ENCODE measurements around the gene CXCL14. TPM values are rescaled to one million over a fixed set of nuclear protein-coding genes. Genes with fewer than 3 reads are reported as not detected.

Gene CXCL14
- polyA plus RNA-seq, 1 of the 3 experiments (the other 2 are of a cell fraction), result 0.05 TPM

DNA sequence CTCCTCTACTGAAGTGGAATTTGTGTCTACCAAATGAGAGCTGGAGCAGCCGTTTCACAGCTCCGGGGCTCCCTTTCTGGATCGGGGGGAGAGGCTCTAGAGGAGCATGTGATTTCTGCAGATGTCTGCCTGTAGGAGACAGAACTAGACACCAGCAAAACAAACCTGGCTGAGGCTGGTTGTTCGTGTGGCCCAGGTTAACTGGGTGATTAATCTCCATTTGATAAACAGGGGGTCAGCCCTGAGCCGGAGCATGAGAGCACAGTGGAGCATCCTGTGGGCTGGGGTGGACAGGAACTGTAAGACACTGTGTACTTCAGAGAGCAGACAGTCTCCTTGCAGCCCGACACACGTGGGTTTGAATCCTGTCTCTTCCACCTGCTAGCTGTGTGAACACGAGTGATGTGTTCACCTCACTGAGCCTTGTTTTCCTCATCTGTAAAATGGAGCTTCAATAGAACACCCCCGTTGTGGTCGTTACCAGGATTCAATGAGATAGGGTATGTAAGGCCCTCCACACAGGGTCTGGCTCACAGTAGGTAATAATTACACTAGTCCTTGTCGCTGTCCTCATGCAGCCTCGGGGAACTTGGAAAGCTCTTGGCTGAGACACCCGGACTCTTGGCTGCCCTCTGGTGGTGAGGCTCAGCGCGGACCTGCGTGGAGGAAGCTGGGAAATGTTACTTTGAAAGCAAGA, 12.9 kb downstream of the CXCL14 start (continued):
- TF ChIP-seq, protein P1, sequence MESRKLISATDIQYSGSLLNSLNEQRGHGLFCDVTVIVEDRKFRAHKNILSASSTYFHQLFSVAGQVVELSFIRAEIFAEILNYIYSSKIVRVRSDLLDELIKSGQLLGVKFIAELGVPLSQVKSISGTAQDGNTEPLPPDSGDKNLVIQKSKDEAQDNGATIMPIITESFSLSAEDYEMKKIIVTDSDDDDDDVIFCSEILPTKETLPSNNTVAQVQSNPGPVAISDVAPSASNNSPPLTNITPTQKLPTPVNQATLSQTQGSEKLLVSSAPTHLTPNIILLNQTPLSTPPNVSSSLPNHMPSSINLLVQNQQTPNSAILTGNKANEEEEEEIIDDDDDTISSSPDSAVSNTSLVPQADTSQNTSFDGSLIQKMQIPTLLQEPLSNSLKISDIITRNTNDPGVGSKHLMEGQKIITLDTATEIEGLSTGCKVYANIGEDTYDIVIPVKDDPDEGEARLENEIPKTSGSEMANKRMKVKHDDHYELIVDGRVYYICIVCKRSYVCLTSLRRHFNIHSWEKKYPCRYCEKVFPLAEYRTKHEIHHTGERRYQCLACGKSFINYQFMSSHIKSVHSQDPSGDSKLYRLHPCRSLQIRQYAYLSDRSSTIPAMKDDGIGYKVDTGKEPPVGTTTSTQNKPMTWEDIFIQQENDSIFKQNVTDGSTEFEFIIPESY (IDR thresholded peaks at IDR 0.05; ENCODE audit: borderline replicate concordance, low read depth), result no peak

DNA sequence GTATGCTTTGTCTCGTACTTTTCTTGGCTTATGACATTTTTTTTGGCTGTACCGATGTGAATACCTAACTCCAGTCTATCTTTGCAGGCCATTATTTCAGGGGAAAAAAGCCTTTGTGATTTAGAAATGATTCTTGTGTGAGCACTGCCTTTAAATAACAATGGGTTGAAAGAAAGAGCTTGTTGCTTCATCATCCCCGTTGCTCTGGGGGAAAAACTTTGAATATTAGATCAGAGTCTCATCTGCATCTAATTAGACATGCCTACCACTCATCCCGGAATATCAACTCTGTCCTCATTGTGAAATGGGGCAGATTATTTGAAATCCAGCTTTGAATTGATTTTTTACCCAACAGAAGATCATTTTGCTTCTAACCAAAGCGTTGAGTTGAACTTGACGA, 13.5 kb downstream of the CXCL14 start:
- H3K4me3 ChIP-seq (ENCODE audit: low read depth in 2 of 2, low read length in 1 of 2), result no peak overlapping the region
- H2AFZ ChIP-seq (ENCODE audit: low read depth), result no peak overlapping the region
- no peaks in the 10 kb centered on the region for H3K36me3 ChIP-seq (replicated peaks in 1 of 2; ENCODE audit: control insufficient read depth in 1 of 2, insufficient read depth in 2 of 2, low read length in 1 of 2)
- CTCF ChIA-PET, result interaction anchor here (0.9 to 25.1 kb wide), 14 partner anchors 12 to 867 kb away, joined by 3 to 409 read pairs (median 4); partner anchors contain the start of gene SLC25A48
- WGBS (ENCODE audit: low lambda C conversion rate), result 64% methylated on average over 6 of the region's 6 CpGs
- no peak overlapping the region for H3K4me2 ChIP-seq
- no peak overlapping the region for H3K27ac ChIP-seq (ENCODE audit: low read depth in 2 of 2, low read length in 1 of 2)
- TF ChIP-seq GABPA (IDR thresholded peaks at IDR 0.05; ENCODE audit: low read depth), result no peak
- no peak for DNase-seq
- no peak overlapping the region for H3K9ac ChIP-seq
- peaks cover 5% of the 10 kb centered on the region; the same call in 1 of the 2 replicates for H3K27me3 ChIP-seq (ENCODE audit: insufficient read depth)
- H4K20me1 ChIP-seq (ENCODE audit: insufficient read depth), result no peaks in the 10 kb centered on the region
- no peaks in the 10 kb centered on the region for H3F3A ChIP-seq (replicated peaks; ENCODE audit: insufficient read depth)
- no peaks in the 10 kb centered on the region for H3K79me2 ChIP-seq (ENCODE audit: insufficient read depth)
- H3K9me3 ChIP-seq, result no peaks in the 10 kb centered on the region
- POLR2A ChIA-PET, result no interaction called here
- no peaks in the 10 kb centered on the region; a peak in 1 of 4 replicates for H3K4me1 ChIP-seq (ENCODE audit: control insufficient read depth in 1 of 2, insufficient read depth in 2 of 2, low read depth in 1 of 2, low read length in 1 of 2)
- H3K9me2 ChIP-seq, result no peaks in the 10 kb centered on the region

DNA sequence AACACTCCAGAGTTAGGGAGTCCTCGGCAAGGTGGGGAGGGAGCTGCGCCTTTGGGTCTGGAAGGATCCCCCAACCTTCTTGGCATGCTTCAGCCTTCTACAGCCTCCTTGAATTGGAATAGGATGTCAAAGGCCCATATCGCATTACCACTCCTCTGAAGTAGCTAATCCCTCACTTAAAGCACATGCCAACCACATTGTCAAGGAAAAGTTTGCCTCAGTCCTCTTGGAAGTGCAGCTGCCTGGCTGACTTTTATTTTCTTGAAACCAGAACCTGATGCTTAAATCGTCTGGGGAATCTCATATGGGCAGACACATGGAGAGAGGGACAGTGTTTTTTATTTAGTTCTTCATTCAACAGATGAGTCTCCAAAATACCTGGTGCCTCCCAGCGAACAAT, 14.5 kb downstream of the CXCL14 start:
- no peak overlapping the region for H2AFZ ChIP-seq (ENCODE audit: low read depth)
- no peak overlapping the region for H3K4me2 ChIP-seq
- TF ChIP-seq MXI1 (IDR thresholded peaks at IDR 0.05; ENCODE audit: low read depth, low read length), result no peak
- no peak for TF ChIP-seq RCOR1 (IDR thresholded peaks at IDR 0.05; ENCODE audit: low read length)
- TF ChIP-seq TCF12 (IDR thresholded peaks at IDR 0.05), result no peak
- TF ChIP-seq RXRA (IDR thresholded peaks at IDR 0.05; ENCODE audit: borderline replicate concordance, low read depth), result no peak
- TF ChIP-seq EZH2phosphoT487 (IDR thresholded peaks at IDR 0.05; ENCODE audit: borderline replicate concordance, low read depth), result no peak
- no peak for TF ChIP-seq SMC3 (IDR thresholded peaks at IDR 0.05; ENCODE audit: low read depth, low read length)
- TF ChIP-seq SIN3A (IDR thresholded peaks at IDR 0.05; ENCODE audit: borderline replicate concordance, low read depth, low read length), result no peak
- TF ChIP-seq JUND (IDR thresholded peaks at IDR 0.05), result no peak
- TF ChIP-seq MEF2A (IDR thresholded peaks at IDR 0.05; ENCODE audit: borderline replicate concordance, low read depth), result no peak
- no peak for TF ChIP-seq TEAD4 (IDR thresholded peaks at IDR 0.05; ENCODE audit: borderline replicate concordance, insufficient read depth)
- TF ChIP-seq, protein P2, sequence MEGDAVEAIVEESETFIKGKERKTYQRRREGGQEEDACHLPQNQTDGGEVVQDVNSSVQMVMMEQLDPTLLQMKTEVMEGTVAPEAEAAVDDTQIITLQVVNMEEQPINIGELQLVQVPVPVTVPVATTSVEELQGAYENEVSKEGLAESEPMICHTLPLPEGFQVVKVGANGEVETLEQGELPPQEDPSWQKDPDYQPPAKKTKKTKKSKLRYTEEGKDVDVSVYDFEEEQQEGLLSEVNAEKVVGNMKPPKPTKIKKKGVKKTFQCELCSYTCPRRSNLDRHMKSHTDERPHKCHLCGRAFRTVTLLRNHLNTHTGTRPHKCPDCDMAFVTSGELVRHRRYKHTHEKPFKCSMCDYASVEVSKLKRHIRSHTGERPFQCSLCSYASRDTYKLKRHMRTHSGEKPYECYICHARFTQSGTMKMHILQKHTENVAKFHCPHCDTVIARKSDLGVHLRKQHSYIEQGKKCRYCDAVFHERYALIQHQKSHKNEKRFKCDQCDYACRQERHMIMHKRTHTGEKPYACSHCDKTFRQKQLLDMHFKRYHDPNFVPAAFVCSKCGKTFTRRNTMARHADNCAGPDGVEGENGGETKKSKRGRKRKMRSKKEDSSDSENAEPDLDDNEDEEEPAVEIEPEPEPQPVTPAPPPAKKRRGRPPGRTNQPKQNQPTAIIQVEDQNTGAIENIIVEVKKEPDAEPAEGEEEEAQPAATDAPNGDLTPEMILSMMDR (IDR thresholded peaks at IDR 0.05), result no peak
- TF ChIP-seq, protein P3, sequence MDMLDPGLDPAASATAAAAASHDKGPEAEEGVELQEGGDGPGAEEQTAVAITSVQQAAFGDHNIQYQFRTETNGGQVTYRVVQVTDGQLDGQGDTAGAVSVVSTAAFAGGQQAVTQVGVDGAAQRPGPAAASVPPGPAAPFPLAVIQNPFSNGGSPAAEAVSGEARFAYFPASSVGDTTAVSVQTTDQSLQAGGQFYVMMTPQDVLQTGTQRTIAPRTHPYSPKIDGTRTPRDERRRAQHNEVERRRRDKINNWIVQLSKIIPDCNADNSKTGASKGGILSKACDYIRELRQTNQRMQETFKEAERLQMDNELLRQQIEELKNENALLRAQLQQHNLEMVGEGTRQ (IDR thresholded peaks at IDR 0.05; ENCODE audit: borderline replicate concordance, low read depth, low read length), result no peak
- TF ChIP-seq, protein P4, sequence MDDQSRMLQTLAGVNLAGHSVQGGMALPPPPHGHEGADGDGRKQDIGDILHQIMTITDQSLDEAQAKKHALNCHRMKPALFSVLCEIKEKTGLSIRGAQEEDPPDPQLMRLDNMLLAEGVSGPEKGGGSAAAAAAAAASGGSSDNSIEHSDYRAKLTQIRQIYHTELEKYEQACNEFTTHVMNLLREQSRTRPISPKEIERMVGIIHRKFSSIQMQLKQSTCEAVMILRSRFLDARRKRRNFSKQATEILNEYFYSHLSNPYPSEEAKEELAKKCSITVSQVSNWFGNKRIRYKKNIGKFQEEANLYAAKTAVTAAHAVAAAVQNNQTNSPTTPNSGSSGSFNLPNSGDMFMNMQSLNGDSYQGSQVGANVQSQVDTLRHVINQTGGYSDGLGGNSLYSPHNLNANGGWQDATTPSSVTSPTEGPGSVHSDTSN (IDR thresholded peaks at IDR 0.05), result no peak
- no peak for TF ChIP-seq GATA2 (CRISPR knock-in tag; IDR thresholded peaks at IDR 0.05)
- no peak for TF ChIP-seq YY1 (IDR thresholded peaks at IDR 0.05; ENCODE audit: low read depth)
- WGBS (ENCODE audit: low lambda C conversion rate), result 39% methylated on average over 5 of the region's 5 CpGs
- H3K9me2 ChIP-seq, result no peaks in the 10 kb centered on the region
- POLR2A ChIA-PET, result no interaction called here
- H3K9ac ChIP-seq, result no peak overlapping the region
- H3K79me2 ChIP-seq (ENCODE audit: insufficient read depth), result no peaks in the 10 kb centered on the region
- no peak for DNase-seq
- no peak overlapping the region for H3K27ac ChIP-seq (ENCODE audit: low read depth in 2 of 2, low read length in 1 of 2)
- peaks cover 5% of the 10 kb centered on the region; the same call in 1 of the 2 replicates for H3K27me3 ChIP-seq (ENCODE audit: insufficient read depth)
- CTCF ChIA-PET, result interaction anchor here (0.5 to 25.1 kb wide), 5 partner anchors 13 to 1080 kb away, joined by 3 to 409 read pairs (median 205); partner anchors contain the start of gene SLC25A48
- no peaks in the 10 kb centered on the region for H3K36me3 ChIP-seq (replicated peaks in 1 of 2; ENCODE audit: control insufficient read depth in 1 of 2, insufficient read depth in 2 of 2, low read length in 1 of 2)
- no peaks in the 10 kb centered on the region for H3K9me3 ChIP-seq
- no peaks in the 10 kb centered on the region for H4K20me1 ChIP-seq (ENCODE audit: insufficient read depth)
- no peaks in the 10 kb centered on the region for H3F3A ChIP-seq (replicated peaks; ENCODE audit: insufficient read depth)
- H3K4me3 ChIP-seq (ENCODE audit: low read depth in 2 of 2, low read length in 1 of 2), result no peak overlapping the region
- H3K4me1 ChIP-seq (ENCODE audit: control insufficient read depth in 1 of 2, insufficient read depth in 2 of 2, low read depth in 1 of 2, low read length in 1 of 2), result no peaks in the 10 kb centered on the region; a peak in 1 of 4 replicates
